ENCODE results near the gene RAD23A.
A peak's percentile ranks its signal among the peaks of the same experiment; 100 is the strongest.
"Not testable (repeated sequence)": the region's sequence is repeated elsewhere in the genome, so short reads cannot be mapped to it uniquely, and the experiment has no call there.

RAD23A gene

GRCh38 chr19:12937927-12938778 lies 7.5 kb upstream of the RAD23A start, which contains the start of gene CALR:
Gene CALR (plus strand): TSS chr19:12938609. CDS start chr19:12938680, 71 bp downstream.
- DNase-seq: peak; percentile 100

GRCh38 chr19:12938779-12939601 lies 6.7 kb upstream of the RAD23A start:
- peak; percentile 28 for DNase-seq

GRCh38 chr19:12939975-12940423 lies 5.7 kb upstream of the RAD23A start:
- no peak for DNase-seq

- DNase-seq: no peak
Measured at GRCh38 chr19:12940897-12941296, 4.8 kb upstream of the RAD23A start.

- no peak for DNase-seq
Measured at GRCh38 chr19:12943437-12944044, 2.1 kb upstream of the RAD23A start.

- no peak for DNase-seq
Measured at GRCh38 chr19:12944104-12944674, 1.5 kb upstream of the RAD23A start.

GRCh38 chr19:12946092-12946721 lies 545 bp downstream of the RAD23A start:
- no peak for DNase-seq

GRCh38 chr19:12946731-12947496 lies 1.3 kb downstream of the RAD23A start:
- no peak for DNase-seq

- DNase-seq: no peak
Measured at GRCh38 chr19:12947702-12948611, 2.3 kb downstream of the RAD23A start.

- DNase-seq: no peak
Measured at GRCh38 chr19:12948612-12949362, 3.1 kb downstream of the RAD23A start.

- DNase-seq: no peak
Measured at GRCh38 chr19:12949363-12950283, 4.0 kb downstream of the RAD23A start.

GRCh38 chr19:12952050-12952449 lies 6.4 kb downstream of the RAD23A start:
- DNase-seq: not testable (repeated sequence)

GRCh38 chr19:12952488-12953137 lies 7.0 kb downstream of the RAD23A start:
- no peak for DNase-seq

- no peak for DNase-seq
Measured at GRCh38 chr19:12953138-12953798, 7.6 kb downstream of the RAD23A start.

GRCh38 chr19:12953799-12954611 lies 8.3 kb downstream of the RAD23A start:
- no peak for DNase-seq

- no peak for DNase-seq
Measured at GRCh38 chr19:12954612-12954962, 8.9 kb downstream of the RAD23A start.

GRCh38 chr19:12955575-12955974 lies 9.9 kb downstream of the RAD23A start:
- DNase-seq: not testable (repeated sequence)

All from CD4-positive, alpha-beta T cell treated with Interleukin-4 for 4 hours (primary cell).